ENCODE measurements around the gene ARL2.

The ARL2 gene

GRCh38 chr11:65051398-65051858, 37.5 kb downstream of the ARL2 start:
- DNase-seq = no peak

- no peak for DNase-seq
Observed at GRCh38 chr11:65053827-65054508, 40.0 kb downstream of the ARL2 start.

- DNase-seq = no peak
Observed at GRCh38 chr11:65055538-65055937, 41.6 kb downstream of the ARL2 start.

GRCh38 chr11:65056999-65057398, 43.0 kb downstream of the ARL2 start:
- DNase-seq = no peak

GRCh38 chr11:65057526-65057925, 43.6 kb downstream of the ARL2 start:
- no peak for DNase-seq

GRCh38 chr11:65058012-65058411, 44.1 kb downstream of the ARL2 start:
- DNase-seq = no peak

- DNase-seq = no peak
Observed at GRCh38 chr11:65058419-65059054, 44.6 kb downstream of the ARL2 start, which contains the start of gene NAALADL1. TSS of gene NAALADL1 (minus strand) at chr11:65058553. CDS start at chr11:65058521, 32 bp downstream.

- no peak for DNase-seq
Observed at GRCh38 chr11:65059523-65059922, 45.6 kb downstream of the ARL2 start.

- DNase-seq = no peak
Observed at GRCh38 chr11:65059959-65060824, 46.2 kb downstream of the ARL2 start.

- DNase-seq = no peak
Observed at GRCh38 chr11:65060913-65061408, 47.0 kb downstream of the ARL2 start.

GRCh38 chr11:65063532-65063931, 49.6 kb downstream of the ARL2 start:
- DNase-seq = no peak

- DNase-seq = no peak
Observed at GRCh38 chr11:65064847-65065240, 50.9 kb downstream of the ARL2 start.

- no peak for DNase-seq
Observed at GRCh38 chr11:65065851-65066250, 51.9 kb downstream of the ARL2 start.

- no peak for DNase-seq
Observed at GRCh38 chr11:65066315-65066714, 52.4 kb downstream of the ARL2 start.

GRCh38 chr11:65066805-65067291, 52.9 kb downstream of the ARL2 start:
- DNase-seq = no peak

GRCh38 chr11:65067446-65067845, 53.5 kb downstream of the ARL2 start:
- DNase-seq = no peak

GRCh38 chr11:65069217-65069616, 55.3 kb downstream of the ARL2 start:
- no peak for DNase-seq

Data from NCI-H1694 (cell line).